ENCODE measurements around the gene ENOX2. TPM values are rescaled to one million over a fixed set of nuclear protein-coding genes. Genes with fewer than 3 reads are reported as not detected.

ENOX2 gene
- polyA plus RNA-seq, 3 donors: 6.8 to 22.1 (median 14.7) TPM

DNA sequence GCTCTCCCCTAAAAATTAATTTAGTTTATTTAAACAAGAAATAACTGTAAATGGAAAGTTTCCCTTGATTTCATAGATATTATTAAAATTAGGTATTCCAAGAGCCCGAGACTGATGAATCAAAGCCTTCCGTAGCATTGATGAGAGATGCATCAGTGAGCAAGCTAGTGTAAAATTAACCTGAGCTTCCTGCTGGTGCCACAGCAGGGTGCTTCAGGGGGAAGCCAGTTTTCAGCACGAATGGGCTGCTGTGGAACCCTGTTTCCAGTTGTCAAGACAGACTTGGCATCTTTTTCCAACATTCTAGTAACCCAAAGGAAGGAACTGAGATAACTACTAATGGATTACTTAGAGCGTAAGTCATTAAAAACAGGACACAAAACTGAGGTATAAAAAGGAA is 279.5 kb downstream of the ENOX2 start:
- DNase-seq: no peak
- WGBS (ENCODE audit: insufficient coverage): no CpG with 5 or more reads among the region's 4 CpGs

DNA sequence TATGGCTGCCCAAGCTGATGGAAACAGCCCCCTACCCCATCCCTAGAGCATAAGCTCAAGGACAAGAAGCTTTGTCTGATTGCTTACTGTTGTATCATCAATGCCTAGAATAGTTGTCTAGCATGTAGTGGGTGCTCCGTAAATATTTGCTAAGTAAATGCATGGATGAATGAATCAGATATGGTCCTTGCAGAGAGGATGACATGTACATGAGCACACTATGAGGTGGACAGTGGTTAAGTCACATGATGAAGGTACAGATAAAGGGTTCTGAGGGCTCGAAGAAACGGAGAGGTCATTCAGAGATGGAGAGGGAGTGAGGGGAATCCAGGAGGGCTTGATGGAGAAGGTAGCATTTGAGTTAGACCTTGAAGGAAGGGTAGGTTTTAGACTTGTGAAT is 287.1 kb downstream of the ENOX2 start:
- Histone ChIP-seq H3K4me3 (replicated peaks in 1 of 3; ENCODE audit: low read depth in 2 of 3, low read length in 3 of 3) (no peak overlapping the region), H3K4me2 (replicated peaks; ENCODE audit: extremely low read depth, low read length, poor library complexity, severe bottlenecking) (no peak overlapping the region), H2AFZ (ENCODE audit: insufficient read depth, low read depth, low read length, poor library complexity, severe bottlenecking) (no peak overlapping the region), H3K36me3 (replicated peaks in 1 of 2; ENCODE audit: control insufficient read depth in 1 of 2, insufficient read depth in 2 of 2, low read length in 2 of 2) (no peaks in the 10 kb centered on the region), H3K27ac (ENCODE audit: low read depth in 1 of 2, low read length in 2 of 2) (no peak overlapping the region), H3K27me3 (ENCODE audit: control insufficient read depth in 2 of 2, insufficient read depth in 2 of 2, low read length in 2 of 2) (no peaks in the 10 kb centered on the region), H3K9me3 (replicated peaks in 1 of 2; ENCODE audit: control insufficient read depth in 1 of 2, insufficient read depth in 1 of 2, low read length in 2 of 2) (no peaks in the 10 kb centered on the region), H4K20me1 (ENCODE audit: insufficient read depth, low read length) (no peaks in the 10 kb centered on the region), H3K79me2 (ENCODE audit: insufficient read depth, low read length) (no peaks in the 10 kb centered on the region), H3K9ac (ENCODE audit: insufficient read depth, low read length, poor library complexity, severe bottlenecking) (no peak overlapping the region), H3K4me1 (ENCODE audit: control insufficient read depth in 1 of 2, insufficient read depth in 2 of 2, low read length in 2 of 2) (no peaks in the 10 kb centered on the region)
- Mint-ChIP-seq H3K9me3 (peaks cover 0 to 2% (median 0%) of the 10 kb centered on the region in 7 donors), H3K27me3 (ENCODE audit: low read depth in 3 of 3) (no peaks in the 10 kb centered on the region), H3K4me3 (no peak overlapping the region), H3K27ac (no peak overlapping the region), H3K4me1 (no peaks in the 10 kb centered on the region), H3K36me3 (no peaks in the 10 kb centered on the region)
- no peak for DNase-seq
- TF ChIP-seq, protein P1, sequence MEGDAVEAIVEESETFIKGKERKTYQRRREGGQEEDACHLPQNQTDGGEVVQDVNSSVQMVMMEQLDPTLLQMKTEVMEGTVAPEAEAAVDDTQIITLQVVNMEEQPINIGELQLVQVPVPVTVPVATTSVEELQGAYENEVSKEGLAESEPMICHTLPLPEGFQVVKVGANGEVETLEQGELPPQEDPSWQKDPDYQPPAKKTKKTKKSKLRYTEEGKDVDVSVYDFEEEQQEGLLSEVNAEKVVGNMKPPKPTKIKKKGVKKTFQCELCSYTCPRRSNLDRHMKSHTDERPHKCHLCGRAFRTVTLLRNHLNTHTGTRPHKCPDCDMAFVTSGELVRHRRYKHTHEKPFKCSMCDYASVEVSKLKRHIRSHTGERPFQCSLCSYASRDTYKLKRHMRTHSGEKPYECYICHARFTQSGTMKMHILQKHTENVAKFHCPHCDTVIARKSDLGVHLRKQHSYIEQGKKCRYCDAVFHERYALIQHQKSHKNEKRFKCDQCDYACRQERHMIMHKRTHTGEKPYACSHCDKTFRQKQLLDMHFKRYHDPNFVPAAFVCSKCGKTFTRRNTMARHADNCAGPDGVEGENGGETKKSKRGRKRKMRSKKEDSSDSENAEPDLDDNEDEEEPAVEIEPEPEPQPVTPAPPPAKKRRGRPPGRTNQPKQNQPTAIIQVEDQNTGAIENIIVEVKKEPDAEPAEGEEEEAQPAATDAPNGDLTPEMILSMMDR (IDR thresholded peaks at IDR 0.05): no peak
- intact Hi-C loops (cut with micrococcal nuclease): no loop called here
- 94% methylated on average over 2 of the region's 3 CpGs for WGBS (ENCODE audit: insufficient coverage)

More for the DNA sequence above, 279.5 kb downstream of the ENOX2 start:
- H3K4me3 ChIP-seq (replicated peaks in 1 of 3; ENCODE audit: low read depth in 2 of 3, low read length in 3 of 3): no peak overlapping the region
- no peak overlapping the region for H2AFZ ChIP-seq (ENCODE audit: insufficient read depth, low read depth, low read length, poor library complexity, severe bottlenecking)
- H3K9me3 ChIP-seq (replicated peaks in 1 of 2; ENCODE audit: control insufficient read depth in 1 of 2, insufficient read depth in 1 of 2, low read length in 2 of 2): no peaks in the 10 kb centered on the region
- no peaks in the 10 kb centered on the region for H3K27me3 ChIP-seq (ENCODE audit: control insufficient read depth in 2 of 2, insufficient read depth in 2 of 2, low read length in 2 of 2)
- Mint-ChIP-seq H3K4me3 (no peak overlapping the region), H3K36me3 (peaks cover 3 to 13% of the 10 kb centered on the region in 2 donors), H3K27me3 (ENCODE audit: low read depth in 3 of 3) (peaks cover 0 to 2% (median 0%) of the 10 kb centered on the region in 3 donors), H3K9me3 (peaks cover 0 to 1% (median 0%) of the 10 kb centered on the region in 7 donors), H3K4me1 (peaks cover 11% of the 10 kb centered on the region), H3K27ac (no peak overlapping the region)
- H3K27ac ChIP-seq (ENCODE audit: low read depth in 1 of 2, low read length in 2 of 2): no peak overlapping the region
- H3K9ac ChIP-seq (ENCODE audit: insufficient read depth, low read length, poor library complexity, severe bottlenecking): no peak overlapping the region
- intact Hi-C loops (cut with micrococcal nuclease): no loop called here
- no peaks in the 10 kb centered on the region for H3K79me2 ChIP-seq (ENCODE audit: insufficient read depth, low read length)
- TF ChIP-seq, protein P1 (IDR thresholded peaks at IDR 0.05): no peak
- H3K4me2 ChIP-seq (replicated peaks; ENCODE audit: extremely low read depth, low read length, poor library complexity, severe bottlenecking): no peak overlapping the region
- no peaks in the 10 kb centered on the region for H3K4me1 ChIP-seq (ENCODE audit: control insufficient read depth in 1 of 2, insufficient read depth in 2 of 2, low read length in 2 of 2)
- peaks cover 6 to 8% of the 10 kb centered on the region in 2 donors for H3K36me3 ChIP-seq (replicated peaks in 1 of 2; ENCODE audit: control insufficient read depth in 1 of 2, insufficient read depth in 2 of 2, low read length in 2 of 2)
- H4K20me1 ChIP-seq (ENCODE audit: insufficient read depth, low read length): no peaks in the 10 kb centered on the region

Measured in CD14-positive monocyte (primary cell).